AG10803 (cell line): ENCODE data around the gene CFAP20DC.

Source experiments
- DNase-seq: peaks from one replicate; pipeline ENCODE4 v3.0.0; 2010; ENCODE audit warnings: low read depth
- H3K4me3 ChIP-seq: 2 replicates; pipeline ENCODE4 v1.5.1; 2011; ENCODE audit warnings: mild to moderate bottlenecking, low read length, control low read depth
- TF ChIP-seq, protein P1 (sequence below): conservative IDR thresholded peaks from 2 replicates; pipeline ENCODE4 v1.5.1; 2011; ENCODE audit warnings: mild to moderate bottlenecking, low read length, control low read depth, inconsistent platforms

CFAP20DC gene

DNA sequence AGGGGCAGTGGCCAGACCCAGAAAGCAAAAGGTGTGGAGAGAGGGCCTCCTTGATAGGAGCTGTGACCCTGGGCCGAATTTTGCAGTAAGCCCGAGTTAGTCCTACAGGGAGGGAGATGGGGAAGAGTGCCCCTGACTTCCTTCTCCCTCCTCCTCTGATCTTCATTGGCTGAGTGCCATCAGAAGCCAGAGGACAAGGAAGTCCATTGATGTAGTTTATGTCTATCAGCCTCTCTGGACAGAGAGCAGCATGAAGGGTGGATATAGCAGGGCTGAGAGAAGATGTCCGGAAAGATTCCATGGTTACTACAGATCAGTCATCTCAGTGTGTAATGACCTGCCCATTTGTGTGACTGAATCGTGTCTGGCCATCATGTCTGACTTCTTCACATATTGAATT lies 280.8 kb downstream of the CFAP20DC start:
- TF ChIP-seq, protein P1, sequence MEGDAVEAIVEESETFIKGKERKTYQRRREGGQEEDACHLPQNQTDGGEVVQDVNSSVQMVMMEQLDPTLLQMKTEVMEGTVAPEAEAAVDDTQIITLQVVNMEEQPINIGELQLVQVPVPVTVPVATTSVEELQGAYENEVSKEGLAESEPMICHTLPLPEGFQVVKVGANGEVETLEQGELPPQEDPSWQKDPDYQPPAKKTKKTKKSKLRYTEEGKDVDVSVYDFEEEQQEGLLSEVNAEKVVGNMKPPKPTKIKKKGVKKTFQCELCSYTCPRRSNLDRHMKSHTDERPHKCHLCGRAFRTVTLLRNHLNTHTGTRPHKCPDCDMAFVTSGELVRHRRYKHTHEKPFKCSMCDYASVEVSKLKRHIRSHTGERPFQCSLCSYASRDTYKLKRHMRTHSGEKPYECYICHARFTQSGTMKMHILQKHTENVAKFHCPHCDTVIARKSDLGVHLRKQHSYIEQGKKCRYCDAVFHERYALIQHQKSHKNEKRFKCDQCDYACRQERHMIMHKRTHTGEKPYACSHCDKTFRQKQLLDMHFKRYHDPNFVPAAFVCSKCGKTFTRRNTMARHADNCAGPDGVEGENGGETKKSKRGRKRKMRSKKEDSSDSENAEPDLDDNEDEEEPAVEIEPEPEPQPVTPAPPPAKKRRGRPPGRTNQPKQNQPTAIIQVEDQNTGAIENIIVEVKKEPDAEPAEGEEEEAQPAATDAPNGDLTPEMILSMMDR = no peak
- no peak overlapping the region for H3K4me3 ChIP-seq
- DNase-seq = no peak

DNA sequence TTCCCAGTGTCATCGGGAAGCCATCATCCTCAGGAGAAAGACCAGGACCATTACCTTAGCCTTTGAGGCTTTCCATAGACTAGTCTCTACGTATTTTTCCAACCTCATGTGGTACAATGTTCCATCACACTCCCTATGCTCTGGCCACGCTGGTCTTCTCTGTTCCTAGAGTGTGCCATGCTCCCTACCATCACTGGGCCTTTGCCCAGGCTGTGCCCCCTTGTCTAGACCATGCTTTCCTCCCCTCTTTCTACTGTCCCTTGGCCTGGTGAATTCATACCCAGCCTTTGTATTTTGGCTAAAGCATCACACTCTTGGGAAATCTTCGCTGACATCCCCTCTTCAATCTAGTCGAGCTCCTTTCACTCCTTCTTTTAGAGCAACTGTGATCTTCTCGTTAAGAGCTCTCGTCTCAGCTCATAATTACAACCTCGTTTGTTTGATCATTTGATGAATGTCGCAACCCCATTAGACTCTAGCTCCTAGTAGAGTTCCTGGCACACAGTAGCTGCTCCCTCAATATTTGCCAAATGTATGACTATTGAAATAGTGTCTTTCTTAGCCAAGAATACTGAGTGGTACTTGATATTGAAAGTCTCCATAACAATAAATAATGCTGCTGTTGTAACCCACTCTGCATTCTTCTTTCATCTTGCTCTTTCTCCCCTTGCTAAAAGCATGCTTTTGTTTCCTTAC lies 283.1 kb downstream of the CFAP20DC start:
- DNase-seq = no peak
- TF ChIP-seq, protein P1 = no peak
- no peak overlapping the region for H3K4me3 ChIP-seq

DNA sequence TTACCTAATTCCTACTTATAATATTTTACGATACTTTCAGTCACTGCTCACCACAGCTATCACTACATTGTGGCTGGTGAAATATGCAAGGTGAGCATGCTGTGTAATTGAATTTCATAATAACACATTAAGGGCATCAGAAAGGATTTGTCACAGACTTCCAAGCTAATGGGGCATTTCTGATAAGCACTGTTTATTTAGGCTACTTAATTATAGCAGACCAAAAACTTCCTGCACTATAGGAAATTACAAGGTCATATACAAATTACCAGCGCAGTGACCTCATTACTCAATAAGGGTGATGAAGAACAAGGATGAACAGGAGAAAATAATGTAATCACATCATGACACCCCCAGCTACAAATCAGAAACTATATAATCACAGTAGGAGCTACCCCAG lies 294.7 kb downstream of the CFAP20DC start:
- TF ChIP-seq, protein P1 = no peak
- H3K4me3 ChIP-seq = no peak overlapping the region
- DNase-seq = no peak

DNA sequence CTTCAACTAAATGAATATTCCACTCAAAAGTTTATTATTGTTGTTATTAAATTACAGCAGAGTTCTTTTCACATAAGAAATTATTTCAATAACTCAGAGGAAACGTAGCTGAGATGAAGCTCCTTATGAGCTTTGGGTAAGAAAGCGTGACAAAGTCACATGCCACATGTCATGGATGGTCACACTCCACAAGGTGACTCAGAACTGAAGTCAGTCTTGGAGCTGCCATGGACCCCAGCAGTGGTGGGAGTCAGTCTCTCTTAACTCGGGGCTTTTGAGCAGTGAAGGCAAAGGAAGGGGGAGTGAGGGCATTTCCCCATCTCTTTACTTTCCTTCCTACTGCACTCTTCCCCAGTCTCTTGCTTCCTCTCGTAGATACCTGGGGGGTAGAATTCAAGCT lies 295.8 kb downstream of the CFAP20DC start:
- no peak for DNase-seq
- TF ChIP-seq, protein P1 = no peak

DNA sequence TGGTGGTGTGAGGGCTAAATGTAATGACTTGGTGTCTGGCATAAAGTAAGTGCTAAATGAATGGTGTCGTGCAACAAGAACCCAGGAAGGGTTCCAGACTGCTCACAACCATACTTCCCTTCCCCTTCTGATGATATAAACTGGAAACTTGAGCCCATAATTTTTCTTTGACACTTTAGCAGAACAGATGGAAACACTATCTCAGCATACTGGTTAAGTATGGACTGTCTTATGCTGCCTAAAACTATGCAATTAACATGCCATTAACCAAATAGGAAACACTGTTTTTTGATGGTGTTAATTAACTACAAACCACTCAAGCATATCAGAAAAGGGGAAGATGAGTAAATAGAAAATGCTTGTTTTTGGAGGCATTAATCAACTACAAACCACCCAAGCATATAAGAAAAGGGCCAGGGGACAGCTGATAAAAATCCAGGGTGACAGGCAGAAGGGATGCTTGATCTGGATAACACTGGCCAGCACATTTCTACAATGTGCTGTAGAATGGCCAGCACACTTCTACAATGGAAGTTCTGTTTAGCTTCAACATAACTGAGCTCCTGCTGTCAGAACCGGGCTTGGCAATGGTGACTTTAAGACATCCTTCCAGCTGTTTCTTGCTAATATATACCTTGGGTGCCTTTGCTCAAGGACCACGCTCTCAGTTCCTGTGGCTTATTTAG lies 297.8 kb downstream of the CFAP20DC start:
- DNase-seq = no peak
- TF ChIP-seq, protein P1 = no peak
- no peak overlapping the region for H3K4me3 ChIP-seq

More for the DNA sequence above, 295.8 kb downstream of the CFAP20DC start:
- H3K4me3 ChIP-seq = no peak overlapping the region

DNA sequence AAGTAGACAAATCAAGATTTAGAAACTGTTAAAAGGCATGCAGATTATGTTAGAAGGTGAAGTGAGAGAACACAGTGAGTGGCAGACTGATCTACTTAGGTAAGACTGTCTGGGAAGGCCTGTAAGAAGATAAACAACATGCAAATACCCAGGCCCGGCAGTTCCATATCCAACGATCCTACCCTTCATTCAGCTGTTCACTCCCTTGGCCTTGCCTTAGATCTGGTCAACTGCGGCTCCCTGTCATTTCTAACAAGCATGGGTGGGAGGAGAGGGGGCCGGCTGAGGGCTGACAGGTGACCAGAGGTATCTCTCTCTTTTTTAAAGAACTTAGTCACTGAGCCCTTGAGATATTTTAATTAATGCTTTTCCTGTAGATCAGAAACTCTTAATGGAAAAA lies 298.6 kb downstream of the CFAP20DC start:
- TF ChIP-seq, protein P1 = no peak
- no peak overlapping the region for H3K4me3 ChIP-seq
- DNase-seq = no peak

DNA sequence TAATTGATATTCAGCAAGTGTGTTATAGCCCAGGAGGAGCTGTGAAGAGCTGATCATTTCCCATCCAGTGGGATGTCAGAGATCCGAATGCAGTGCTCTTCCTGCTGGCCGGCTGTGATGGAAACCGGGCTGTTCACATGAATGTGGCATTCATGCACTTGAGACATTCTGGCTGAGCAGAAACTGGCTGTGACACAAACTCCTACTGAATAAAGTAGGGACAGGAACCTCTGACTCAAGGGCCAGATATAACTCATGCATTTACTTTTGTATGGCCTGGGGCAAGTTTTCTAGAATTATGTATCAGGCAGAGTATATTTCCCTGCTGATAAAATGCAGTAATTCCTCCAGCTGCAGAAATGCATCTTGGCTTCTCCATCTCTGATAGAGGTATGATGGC lies 299.9 kb downstream of the CFAP20DC start:
- TF ChIP-seq, protein P1 = no peak
- H3K4me3 ChIP-seq = no peak overlapping the region
- no peak for DNase-seq
